ENCODE results near the gene TMEM121.
"Not testable (repeated sequence)": the region's sequence is repeated elsewhere in the genome, so short reads cannot be mapped to it uniquely, and the experiment has no call there.

Gene TMEM121

GRCh38 chr14:105567164-105568103 lies 41.1 kb downstream of the TMEM121 start:
- not testable (repeated sequence) for H3K4me3 Mint-ChIP-seq; H3K27ac Mint-ChIP-seq; H3K4me1 Mint-ChIP-seq (ENCODE audit: low read depth); DNase-seq (ENCODE audit: low spot score); H3K36me3 Mint-ChIP-seq (ENCODE audit: low read depth); H3K27me3 Mint-ChIP-seq (ENCODE audit: low read depth)
- H3K9me3 Mint-ChIP-seq = peaks cover 25% of the 10 kb centered on the region

- H3K27ac Mint-ChIP-seq; H3K36me3 Mint-ChIP-seq (ENCODE audit: low read depth); H3K4me1 Mint-ChIP-seq (ENCODE audit: low read depth); H3K27me3 Mint-ChIP-seq (ENCODE audit: low read depth); H3K4me3 Mint-ChIP-seq; DNase-seq (ENCODE audit: low spot score): not testable (repeated sequence)
- peaks cover 25% of the 10 kb centered on the region for H3K9me3 Mint-ChIP-seq
These were observed 41.9 kb downstream of the TMEM121 start for GRCh38 chr14:105568140-105568843.

GRCh38 chr14:105568859-105569766 lies 42.7 kb downstream of the TMEM121 start:
- DNase-seq (ENCODE audit: low spot score) = no peak
- Mint-ChIP-seq H3K27me3 (ENCODE audit: low read depth) (no peaks in the 10 kb centered on the region), H3K36me3 (ENCODE audit: low read depth) (no peaks in the 10 kb centered on the region), H3K27ac (no peak overlapping the region), H3K9me3 (peaks cover 25% of the 10 kb centered on the region), H3K4me3 (no peak overlapping the region), H3K4me1 (ENCODE audit: low read depth) (no peaks in the 10 kb centered on the region)

GRCh38 chr14:105570482-105570881 lies 44.1 kb downstream of the TMEM121 start:
- Mint-ChIP-seq H3K36me3 (ENCODE audit: low read depth) (no peaks in the 10 kb centered on the region), H3K4me1 (ENCODE audit: low read depth) (no peaks in the 10 kb centered on the region), H3K27ac (no peak overlapping the region), H3K9me3 (peaks cover 25% of the 10 kb centered on the region), H3K4me3 (no peak overlapping the region), H3K27me3 (ENCODE audit: low read depth) (no peaks in the 10 kb centered on the region)
- DNase-seq (ENCODE audit: low spot score) = no peak

- H3K4me3 Mint-ChIP-seq; H3K27ac Mint-ChIP-seq; DNase-seq (ENCODE audit: low spot score); H3K27me3 Mint-ChIP-seq (ENCODE audit: low read depth); H3K36me3 Mint-ChIP-seq (ENCODE audit: low read depth); H3K4me1 Mint-ChIP-seq (ENCODE audit: low read depth): not testable (repeated sequence)
- H3K9me3 Mint-ChIP-seq = peaks cover 25% of the 10 kb centered on the region
These were observed 45.0 kb downstream of the TMEM121 start for GRCh38 chr14:105571181-105571951.

- not testable (repeated sequence) for H3K4me1 Mint-ChIP-seq (ENCODE audit: low read depth); H3K36me3 Mint-ChIP-seq (ENCODE audit: low read depth); H3K27ac Mint-ChIP-seq; H3K4me3 Mint-ChIP-seq; H3K27me3 Mint-ChIP-seq (ENCODE audit: low read depth); DNase-seq (ENCODE audit: low spot score)
- H3K9me3 Mint-ChIP-seq = peaks cover 25% of the 10 kb centered on the region
These were observed 45.7 kb downstream of the TMEM121 start for GRCh38 chr14:105572063-105572462.

GRCh38 chr14:105573841-105574240 lies 47.5 kb downstream of the TMEM121 start:
- not testable (repeated sequence) for H3K27ac Mint-ChIP-seq; H3K36me3 Mint-ChIP-seq (ENCODE audit: low read depth); H3K27me3 Mint-ChIP-seq (ENCODE audit: low read depth); H3K4me1 Mint-ChIP-seq (ENCODE audit: low read depth); DNase-seq (ENCODE audit: low spot score); H3K4me3 Mint-ChIP-seq
- peaks cover 21% of the 10 kb centered on the region for H3K9me3 Mint-ChIP-seq

GRCh38 chr14:105574411-105574810 lies 48.0 kb downstream of the TMEM121 start:
- not testable (repeated sequence) for H3K27ac Mint-ChIP-seq; H3K27me3 Mint-ChIP-seq (ENCODE audit: low read depth); H3K4me3 Mint-ChIP-seq; H3K36me3 Mint-ChIP-seq (ENCODE audit: low read depth); DNase-seq (ENCODE audit: low spot score); H3K4me1 Mint-ChIP-seq (ENCODE audit: low read depth)
- H3K9me3 Mint-ChIP-seq = peaks cover 15% of the 10 kb centered on the region

GRCh38 chr14:105575016-105575700 lies 48.8 kb downstream of the TMEM121 start:
- not testable (repeated sequence) for H3K27me3 Mint-ChIP-seq (ENCODE audit: low read depth); H3K9me3 Mint-ChIP-seq; H3K4me1 Mint-ChIP-seq (ENCODE audit: low read depth); H3K36me3 Mint-ChIP-seq (ENCODE audit: low read depth); H3K27ac Mint-ChIP-seq; DNase-seq (ENCODE audit: low spot score); H3K4me3 Mint-ChIP-seq

- Mint-ChIP-seq H3K27me3 (ENCODE audit: low read depth) (no peaks in the 10 kb centered on the region), H3K9me3 (no peaks in the 10 kb centered on the region), H3K4me1 (ENCODE audit: low read depth) (no peaks in the 10 kb centered on the region), H3K36me3 (ENCODE audit: low read depth) (no peaks in the 10 kb centered on the region), H3K4me3 (no peak overlapping the region), H3K27ac (no peak overlapping the region)
- DNase-seq (ENCODE audit: low spot score) = no peak
These were observed 50.2 kb downstream of the TMEM121 start for GRCh38 chr14:105576525-105577088.

GRCh38 chr14:105577314-105577861 lies 51.0 kb downstream of the TMEM121 start:
- Mint-ChIP-seq H3K36me3 (ENCODE audit: low read depth) (no peaks in the 10 kb centered on the region), H3K27me3 (ENCODE audit: low read depth) (no peaks in the 10 kb centered on the region), H3K4me3 (no peak overlapping the region)

GRCh38 chr14:105578070-105578469 lies 51.7 kb downstream of the TMEM121 start:
- Mint-ChIP-seq H3K27ac (no peak overlapping the region), H3K4me1 (ENCODE audit: low read depth) (no peaks in the 10 kb centered on the region), H3K36me3 (ENCODE audit: low read depth) (no peaks in the 10 kb centered on the region), H3K27me3 (ENCODE audit: low read depth) (no peaks in the 10 kb centered on the region), H3K9me3 (no peaks in the 10 kb centered on the region), H3K4me3 (no peak overlapping the region)
- no peak for DNase-seq (ENCODE audit: low spot score)

More at GRCh38 chr14:105577314-105577861, 51.0 kb downstream of the TMEM121 start:
- Mint-ChIP-seq H3K9me3 (no peaks in the 10 kb centered on the region), H3K4me1 (ENCODE audit: low read depth) (no peaks in the 10 kb centered on the region), H3K27ac (no peak overlapping the region)
- no peak for DNase-seq (ENCODE audit: low spot score)

Data from T-helper 2 cell treated with Interferon-gamma antibody and Interleukin-4, amounts not matched to agents 5 μg/mL and 100 μg/mL, for 36 hours (primary cell).